DMS 273 treated with DMSO at 0.1 percent for 48 hours (cell line): ENCODE data around the gene EPSTI1.

ENCODE experiments used
- DNase-seq: peaks from one replicate; lab custom pipeline; 2025; lab: John Stamatoyannopoulos, UW

Gene EPSTI1

DNA sequence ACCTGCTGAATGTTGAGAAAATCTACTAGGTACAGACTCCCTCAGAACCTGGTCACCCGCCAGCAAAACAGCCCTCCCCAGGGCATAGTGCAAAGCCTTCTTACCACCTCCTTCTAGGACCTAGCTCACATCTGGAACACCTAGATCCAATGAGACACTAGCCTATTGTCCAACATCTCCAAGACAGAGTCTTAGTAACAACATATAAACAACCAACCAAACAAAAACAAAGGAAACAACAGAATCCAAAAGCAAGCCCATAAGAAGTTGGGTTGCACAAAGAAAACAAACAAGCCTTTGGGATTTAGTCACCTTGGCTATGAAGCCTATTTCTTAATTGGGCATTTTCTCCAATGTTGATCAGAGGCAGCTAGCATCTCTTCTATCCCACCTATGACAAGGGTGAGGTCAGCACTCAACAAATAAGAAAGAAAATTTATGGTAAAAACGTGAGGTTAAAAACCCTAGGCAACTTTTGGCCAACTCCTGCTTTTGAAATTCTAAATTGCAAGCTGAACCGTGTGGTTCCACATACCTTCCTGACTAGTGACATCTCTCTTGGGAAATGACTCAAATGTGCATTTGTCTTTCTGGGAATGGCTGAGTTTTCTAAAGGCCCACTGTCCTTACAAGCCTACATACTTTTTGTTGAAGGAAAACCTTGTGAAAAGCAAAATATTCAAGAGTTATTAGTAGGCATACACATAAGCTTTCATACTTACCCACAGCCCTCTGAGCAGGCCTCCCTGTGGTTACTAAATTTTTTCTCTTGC is 144.0 kb downstream of the EPSTI1 start:
- no peak for DNase-seq

DNA sequence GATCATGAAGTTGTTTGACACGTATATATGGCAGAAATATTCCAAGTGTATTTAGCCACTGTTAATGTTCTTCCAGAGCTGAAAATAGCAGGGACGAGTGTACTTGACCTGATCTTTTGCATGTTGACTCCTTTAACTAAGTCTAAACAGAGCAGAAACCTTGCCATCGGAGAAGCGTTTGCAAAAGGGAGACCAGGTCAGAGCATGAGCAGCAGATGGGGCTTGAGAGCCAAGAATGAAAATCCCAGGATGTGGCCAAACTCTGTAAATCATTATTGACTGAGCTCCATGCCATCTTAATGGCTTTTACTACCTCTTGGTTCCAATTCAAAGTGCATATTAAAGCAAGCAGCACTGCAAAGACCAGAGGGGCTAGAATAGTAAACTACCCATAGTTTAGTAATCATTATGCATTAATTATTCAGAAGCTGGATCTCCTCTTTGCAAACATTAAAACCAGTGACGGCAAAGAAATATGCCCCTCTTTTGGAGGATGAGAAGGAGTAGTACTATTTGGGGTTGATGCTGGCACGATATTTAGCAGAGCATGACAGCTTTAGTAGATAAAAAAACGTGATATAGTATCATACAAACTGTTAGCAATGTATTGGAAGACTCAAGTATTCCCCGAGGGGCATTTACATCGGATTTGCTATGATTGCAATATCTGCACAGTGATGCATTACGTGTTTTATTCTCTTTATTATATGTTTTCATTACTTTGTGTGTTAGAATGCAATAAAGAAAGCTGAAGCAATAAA is 154.9 kb downstream of the EPSTI1 start:
- peak; percentile 48 for DNase-seq
